Measurements from ENCODE around the gene ZNF521.

Gene ZNF521

DNA sequence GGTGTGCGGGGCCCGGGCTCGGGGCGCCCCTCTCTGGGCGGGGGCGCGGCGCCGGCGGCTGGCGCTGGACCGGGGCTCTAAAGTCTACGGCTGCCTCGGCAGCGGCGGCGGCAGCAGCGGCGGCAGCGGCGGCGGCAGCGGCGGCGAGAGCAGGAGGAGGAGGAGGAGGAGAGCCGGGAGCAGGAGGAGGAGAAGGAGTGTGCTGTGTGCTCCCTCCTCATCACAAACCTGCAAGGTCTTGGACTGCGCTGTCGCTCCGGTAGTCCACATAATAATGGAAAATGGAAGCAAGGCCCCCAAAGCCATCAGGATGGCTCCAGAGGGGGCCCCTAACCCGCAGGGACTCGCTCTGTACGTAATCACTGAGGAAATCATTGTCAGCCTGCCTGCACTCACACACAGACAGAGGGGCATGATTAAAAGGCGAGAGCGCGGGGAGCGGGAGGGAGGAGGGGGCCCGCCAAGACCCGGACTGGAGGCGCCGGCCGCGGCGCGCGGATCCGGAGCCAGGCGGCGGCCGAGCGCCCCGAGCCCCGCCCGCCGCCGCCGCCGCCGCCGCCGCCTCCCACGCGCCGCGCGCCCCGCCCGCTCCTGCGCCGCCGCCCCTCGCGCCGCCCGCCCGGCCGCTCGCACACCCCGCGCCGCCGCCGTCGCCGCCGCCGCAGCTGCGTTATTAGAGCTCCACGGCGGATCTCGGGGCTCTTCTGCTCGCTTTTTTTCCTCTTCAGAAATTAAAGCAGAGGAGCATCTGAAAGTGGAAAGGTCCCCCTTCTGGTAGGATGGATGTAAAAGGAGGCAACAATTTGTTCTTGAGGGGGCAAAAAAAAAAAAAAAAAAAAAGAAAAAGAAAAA is at the start of gene ZNF521:
ZNF521 (minus strand) TSS at position 390 of the 852 bp plus-strand sequence. CDS start 1,220 bp downstream, outside the sequence.
- no peak for DNase-seq (ENCODE audit: low read depth in 2 of 2)

DNA sequence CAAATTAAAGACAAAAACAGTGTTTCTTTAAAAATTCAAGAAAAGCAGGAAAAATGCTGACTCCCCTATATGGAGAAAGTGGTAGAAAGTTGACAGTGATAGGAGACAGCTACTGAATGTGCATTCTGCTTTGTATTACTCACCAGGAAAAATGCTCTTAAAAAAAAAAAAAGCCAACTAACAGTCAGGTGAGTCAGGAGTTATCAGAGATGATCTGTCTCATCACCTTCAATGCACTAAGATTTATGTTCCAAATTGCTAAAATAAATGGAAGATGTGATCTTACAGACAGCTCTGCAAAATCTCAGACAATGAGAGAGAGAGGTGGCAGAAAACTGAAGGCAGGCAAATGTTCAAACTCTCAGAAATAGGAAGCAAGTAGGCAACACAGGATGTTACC is 47.6 kb upstream of the ZNF521 start:
- DNase-seq (ENCODE audit: low read depth in 2 of 2), result no peak

DNA sequence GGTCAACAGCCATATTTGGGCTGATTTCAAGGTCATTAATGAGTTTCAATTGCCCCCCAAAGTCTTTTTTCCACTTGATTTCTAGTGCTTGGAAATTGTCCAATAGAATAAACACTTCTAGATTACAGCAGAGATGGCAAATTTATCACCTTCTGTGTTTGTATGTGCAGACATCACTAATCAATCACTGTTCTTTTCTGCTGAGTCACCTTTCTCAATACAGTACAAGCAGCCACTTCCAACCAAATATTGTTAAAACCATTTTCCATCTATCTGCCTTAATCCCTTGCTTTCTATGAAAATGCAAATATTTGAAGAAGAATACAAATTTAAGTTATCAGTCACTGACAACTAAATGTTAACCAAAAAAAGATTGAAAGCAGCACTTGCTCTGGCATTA is 40.2 kb upstream of the ZNF521 start:
- DNase-seq (ENCODE audit: low read depth in 2 of 2), result no peak

DNA sequence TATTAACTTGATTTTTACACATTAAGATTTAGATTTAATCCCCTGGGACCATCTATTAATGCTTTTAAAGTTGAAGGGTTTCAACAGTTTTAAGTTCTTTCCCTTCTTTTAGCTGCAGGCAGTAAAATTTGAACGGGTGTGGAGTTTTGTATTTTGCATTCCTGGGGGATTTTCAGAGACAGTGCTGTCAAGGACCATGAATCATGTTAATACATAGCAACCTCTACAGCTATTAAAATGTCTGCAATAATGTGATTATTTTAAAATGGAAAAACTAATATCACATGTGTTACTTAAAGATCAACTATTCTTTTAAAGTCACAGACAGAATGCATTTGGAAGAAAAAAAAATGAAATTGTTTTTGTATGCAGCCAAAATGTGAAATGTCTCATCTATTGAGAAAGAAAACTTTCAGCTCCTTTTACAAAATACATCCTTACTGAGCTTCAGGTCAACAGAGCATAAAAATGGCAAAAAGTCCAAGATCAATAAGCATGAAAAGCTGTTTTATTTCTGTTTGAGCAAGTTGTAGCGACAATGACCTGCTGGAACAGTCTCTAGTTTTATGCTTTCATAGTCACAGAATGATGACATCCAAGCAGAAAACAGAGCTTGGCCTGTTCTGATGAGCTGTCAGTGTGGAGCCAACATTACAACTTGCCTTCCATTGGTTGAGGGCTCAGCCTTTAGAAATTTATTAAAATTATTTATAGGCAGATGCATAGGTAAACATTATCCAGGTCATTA is 21.6 kb upstream of the ZNF521 start:
- no peak for DNase-seq (ENCODE audit: low read depth in 2 of 2)

DNA sequence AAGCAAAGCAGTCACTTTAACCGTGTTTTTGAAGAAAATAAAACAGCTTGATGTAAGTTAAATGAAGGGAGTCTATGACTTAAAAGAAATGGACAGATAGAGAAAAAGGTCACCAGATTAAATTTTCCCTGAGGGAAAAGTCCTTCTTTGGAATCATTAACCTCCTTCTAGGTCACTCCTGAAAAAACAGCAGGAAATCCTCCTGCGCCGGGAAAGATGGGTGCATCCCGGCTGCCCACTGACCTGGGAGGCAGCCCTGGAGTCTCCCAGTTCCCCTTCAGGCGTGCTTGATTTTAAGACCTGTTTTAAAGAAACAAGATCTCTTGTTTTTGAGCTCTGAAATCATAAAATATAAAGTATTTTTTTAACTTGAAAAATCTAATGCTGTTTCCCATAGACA is 18.4 kb upstream of the ZNF521 start:
- no peak for DNase-seq (ENCODE audit: low read depth in 2 of 2)

DNA sequence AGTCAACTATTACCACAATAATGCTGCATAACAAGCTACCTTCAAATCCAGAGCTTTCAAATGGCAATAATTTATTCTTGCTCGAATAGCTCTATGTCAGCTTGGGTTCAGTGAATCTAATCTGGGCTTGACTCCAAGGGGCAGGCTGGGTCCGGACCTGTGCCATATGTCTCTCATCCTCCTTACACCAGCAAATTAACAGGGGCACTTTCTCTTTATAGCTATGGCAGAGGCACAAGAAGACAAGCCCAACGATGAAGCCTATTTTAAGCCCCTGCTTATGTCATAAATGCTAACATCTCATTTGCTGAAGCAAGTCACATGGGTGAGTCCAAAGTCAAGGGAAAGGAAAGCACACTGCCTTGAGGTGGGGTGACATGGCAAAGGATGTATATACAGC is 13.3 kb upstream of the ZNF521 start:
- no peak for DNase-seq (ENCODE audit: low read depth in 2 of 2)

DNA sequence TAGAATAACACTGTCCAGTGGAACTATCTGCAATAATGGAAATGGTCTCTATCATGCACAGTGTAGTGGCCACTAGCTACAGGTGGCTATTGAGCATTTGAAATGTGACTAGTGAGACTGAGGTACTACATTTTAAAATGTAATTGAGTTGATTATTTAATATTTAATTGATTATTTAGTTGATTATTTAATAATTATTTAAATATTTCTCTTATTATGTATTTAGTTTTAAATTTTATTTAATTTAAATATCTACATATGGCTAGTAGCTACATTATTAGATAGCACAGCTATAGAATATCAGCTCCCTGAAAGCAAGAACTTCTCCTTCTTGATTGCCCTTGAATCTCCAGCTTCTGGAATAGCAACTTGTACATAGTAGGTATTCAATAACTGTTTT is 12.8 kb upstream of the ZNF521 start:
- no peak for DNase-seq (ENCODE audit: low read depth in 2 of 2)

DNA sequence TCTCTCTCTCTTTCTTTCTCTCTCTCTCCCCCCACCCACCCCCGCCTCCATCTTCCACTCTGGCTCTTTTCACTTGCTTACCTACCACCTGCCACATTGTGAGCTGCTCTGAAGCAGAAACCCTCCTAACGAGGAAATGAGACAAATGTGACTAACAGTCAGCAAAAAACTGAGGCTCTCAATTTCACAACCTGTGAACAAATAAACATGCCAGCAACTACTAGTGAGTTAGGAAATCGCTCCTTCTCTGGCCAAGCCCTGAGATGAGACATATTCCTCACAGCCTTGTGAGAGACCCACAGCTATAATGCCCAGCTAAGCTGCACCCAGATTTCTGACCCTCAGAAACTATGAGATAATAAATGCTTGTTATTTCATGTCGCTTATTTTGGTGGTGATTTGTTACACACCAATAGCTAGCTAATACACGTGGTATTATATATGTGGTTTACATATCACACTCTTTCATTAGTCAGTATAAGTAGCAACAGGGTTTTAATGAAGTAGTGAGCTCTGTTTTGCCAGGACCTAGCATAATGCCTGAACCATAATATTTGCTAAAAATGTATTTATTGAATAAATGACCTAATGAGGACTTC is 8.4 kb upstream of the ZNF521 start:
- DNase-seq (ENCODE audit: low read depth in 2 of 2), result no peak

DNA sequence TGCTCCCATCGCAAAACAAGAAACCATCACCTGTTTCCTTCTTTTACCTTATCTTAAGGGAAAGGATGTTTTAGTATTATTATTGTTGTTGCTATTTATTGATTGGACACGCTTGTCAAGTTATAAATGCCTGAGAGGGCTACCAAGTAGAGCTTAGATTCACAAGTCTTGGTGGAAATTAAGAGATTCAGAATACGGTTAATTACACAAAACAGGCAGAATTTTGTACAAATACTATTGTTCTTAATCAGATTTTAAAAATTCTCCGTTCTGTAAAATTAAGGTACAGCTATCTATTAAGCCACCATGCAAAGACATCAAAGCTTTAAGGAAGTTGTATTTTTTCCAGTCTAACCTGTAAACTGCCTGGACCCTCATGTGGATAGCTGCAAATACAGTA is 1.1 kb upstream of the ZNF521 start:
- no peak for DNase-seq (ENCODE audit: low read depth in 2 of 2)

DNA sequence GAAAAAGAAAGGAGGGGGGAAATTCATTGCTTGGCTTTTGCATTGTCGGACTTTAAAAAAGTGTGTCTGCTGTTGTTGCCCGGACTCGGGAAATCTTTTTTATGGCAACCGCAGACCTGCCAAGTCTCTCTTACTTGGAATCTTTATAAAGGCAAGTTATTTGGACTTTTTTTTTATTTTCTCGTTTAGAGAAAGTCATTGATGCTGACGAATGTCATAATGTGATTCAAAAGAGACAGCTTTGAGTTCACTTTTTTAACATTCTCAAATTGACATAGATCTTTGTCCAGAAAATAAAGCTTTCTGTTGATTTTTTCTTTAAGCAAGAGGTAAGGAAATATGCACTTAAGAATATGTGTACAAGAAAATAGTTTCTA is 651 bp upstream of the ZNF521 start:
- DNase-seq (ENCODE audit: low read depth in 2 of 2), result no peak

DNA sequence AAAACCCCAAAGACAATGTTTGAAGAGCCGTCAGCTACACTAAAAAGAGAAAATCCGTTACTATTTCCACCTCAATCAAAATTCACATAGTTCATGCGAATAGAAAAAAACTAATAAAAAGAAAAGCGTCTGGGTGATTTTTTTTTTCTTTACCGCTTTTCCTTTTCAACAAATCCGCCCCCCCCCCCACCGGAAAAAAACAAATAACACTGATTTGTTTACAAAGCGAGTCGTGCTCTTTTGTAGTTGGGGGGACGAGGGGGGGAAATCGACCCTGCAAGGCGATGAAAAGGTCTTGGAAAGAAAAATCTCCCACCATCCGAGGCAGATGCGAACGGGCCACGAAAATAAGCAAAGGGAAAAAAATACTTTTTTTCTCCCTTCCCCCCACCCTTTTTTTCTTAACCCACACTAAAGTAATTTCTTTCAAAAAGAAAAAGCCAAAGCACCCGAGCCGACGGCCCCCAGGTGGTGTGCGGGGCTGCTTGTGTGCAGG is 638 bp downstream of the ZNF521 start:
- no peak for DNase-seq (ENCODE audit: low read depth in 2 of 2)

DNA sequence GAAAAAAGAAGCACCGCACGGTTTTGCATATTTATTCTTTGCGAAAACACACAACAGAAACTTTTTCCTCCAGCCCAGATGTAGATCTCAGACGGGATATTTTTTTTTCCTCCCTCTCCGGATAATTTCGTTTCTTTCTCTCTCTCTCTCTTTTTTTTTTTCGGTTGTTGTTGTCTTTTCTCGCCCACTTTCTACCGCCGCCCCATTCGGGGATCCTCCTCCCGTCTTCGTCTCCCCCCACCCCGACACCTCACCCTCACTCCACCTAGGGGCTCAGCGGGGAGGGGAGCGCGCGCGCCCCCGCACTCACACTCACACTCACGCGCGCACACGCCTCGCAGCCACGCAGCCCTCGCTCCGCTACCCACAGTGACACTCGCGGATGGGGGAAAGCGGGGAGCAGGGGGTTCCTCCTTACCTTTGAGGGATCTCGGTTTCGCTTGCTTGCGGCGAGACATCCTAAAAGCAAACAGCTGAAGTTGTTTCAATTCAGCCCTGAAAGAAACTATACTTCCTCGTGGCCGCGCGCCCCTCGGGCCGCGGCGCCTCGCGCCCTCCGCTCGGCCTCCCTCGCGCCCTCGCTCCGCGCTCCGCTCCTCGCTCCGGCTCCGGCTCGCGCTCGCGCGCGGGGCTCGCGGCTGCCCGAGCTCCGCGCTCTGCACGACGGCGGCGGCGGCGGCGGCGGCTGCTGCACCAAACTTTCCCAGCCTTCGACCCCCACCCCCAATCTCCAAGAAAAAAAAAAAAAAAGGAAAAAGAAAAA is 1.3 kb downstream of the ZNF521 start:
- DNase-seq (ENCODE audit: low read depth in 2 of 2), result no peak

DNA sequence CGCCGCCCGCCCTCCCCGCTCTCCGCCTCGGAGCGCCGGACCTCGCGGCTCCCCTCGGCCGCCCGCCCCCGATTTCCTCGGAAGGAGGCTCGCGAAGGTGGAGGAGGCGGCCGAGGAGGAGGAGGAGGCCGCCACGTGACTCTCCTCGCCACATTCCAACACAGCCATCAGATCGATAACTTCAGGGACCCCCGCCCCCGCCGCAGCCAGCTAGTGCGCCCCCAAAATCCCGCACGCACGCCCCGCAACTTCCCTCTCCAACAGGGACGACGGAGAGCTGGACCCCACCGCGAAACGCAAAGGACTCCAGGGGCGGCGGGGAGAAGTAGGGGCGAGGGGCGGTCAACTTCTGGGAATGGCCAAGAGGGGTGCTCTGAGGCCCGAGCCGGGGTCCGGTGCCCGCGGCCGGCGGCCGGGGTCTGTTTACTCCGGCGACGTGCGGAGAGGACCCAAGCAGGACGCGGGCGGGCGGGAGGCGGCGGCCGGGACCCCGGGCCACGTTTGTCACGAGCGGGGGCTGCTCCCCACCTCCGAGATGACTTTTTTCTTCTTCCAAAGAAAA is 2.0 kb downstream of the ZNF521 start:
- DNase-seq (ENCODE audit: low read depth in 2 of 2), result no peak

DNA sequence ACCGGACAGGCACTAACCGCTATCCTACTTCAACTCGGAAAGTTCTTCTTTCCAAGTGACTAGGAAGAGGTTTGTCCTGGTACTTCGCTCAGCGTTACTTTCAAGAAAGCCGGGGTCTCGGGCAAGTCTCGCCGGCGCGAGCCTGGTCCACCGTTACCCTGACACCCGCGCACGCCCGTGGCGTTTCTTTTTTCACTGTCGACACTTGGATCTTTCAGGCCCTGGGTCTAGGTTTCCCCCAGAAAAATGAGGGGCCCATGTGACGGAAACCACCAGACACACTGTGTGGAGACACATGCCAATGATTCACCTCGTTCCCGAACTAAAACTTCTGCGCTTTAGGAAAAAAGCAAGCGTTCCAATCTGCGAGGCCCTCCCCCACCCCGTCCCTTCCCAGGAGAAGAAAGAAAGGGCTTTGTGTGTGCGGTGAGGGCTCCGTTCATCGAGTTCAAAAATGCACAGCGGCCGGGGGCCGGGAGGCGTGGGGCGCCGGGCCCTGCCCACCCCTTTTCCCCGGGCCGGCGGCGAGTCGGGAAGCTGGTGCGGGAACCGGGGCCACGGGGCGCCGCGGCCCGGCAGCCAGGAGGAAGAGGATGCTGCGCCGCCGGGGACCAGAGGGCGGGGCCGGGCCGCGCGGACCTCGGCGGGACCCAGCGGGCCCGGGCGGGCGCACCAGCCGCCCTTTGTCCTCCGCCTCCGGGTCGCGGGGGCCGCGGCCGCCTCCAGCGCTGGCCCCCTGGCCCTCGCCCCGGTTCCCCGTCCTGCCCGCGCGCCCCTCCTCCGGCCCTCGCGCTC is 2.6 kb downstream of the ZNF521 start:
- no peak for DNase-seq (ENCODE audit: low read depth in 2 of 2)

DNA sequence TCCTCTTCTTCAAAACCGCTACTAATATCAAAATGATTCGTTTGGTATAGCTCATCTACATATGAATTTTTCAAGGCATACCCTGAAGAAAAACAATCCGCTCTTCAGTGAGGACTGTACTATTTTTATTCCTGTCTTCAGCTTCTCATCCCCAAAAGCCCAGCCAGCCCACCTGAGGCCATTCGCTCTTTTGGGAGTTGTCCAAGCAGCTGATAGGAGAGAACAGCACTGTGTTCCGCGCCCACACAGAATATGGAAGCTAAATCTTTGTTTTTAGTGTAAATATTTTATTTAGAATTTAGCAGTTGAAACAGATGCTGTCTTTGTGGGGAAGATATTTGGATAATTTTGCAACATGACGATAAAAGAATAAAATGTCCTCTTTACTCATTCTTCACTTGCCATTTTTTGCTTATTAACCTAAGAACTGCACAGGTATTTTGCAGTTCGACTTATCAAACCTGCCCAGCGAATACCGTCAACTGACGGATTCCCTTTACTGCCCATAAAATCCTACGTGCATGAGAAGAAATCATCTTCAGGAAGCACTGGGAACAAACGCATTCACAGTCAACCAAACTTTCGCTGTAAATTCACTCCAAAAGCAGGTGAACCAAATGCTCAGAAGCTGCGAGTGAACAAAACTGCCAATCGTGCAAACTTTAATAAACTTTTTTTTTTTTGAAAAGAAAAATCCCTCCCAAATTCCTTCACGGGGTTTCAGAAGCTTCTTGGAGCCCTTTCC is 3.4 kb downstream of the ZNF521 start:
- no peak for DNase-seq (ENCODE audit: low read depth in 2 of 2)

DNA sequence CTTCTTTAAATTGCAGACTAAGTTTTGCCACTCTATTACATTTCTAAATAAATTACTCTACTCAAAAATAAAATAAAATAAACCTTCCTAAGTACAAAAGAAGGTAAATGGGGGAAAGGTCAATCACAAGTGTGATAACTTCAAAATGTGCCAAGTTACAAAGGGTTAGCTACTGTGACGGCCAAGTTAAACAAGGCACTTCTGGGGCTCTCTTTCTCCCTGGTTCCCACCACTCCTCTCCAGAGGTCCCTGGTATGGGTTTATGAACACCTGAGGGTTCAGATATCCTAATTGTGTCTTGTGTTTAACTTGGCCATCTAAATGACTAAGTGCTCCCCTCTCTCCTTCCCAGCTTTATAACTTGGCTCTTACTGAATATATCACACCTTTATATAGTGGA is 5.4 kb downstream of the ZNF521 start:
- no peak for DNase-seq (ENCODE audit: low read depth in 2 of 2)

DNA sequence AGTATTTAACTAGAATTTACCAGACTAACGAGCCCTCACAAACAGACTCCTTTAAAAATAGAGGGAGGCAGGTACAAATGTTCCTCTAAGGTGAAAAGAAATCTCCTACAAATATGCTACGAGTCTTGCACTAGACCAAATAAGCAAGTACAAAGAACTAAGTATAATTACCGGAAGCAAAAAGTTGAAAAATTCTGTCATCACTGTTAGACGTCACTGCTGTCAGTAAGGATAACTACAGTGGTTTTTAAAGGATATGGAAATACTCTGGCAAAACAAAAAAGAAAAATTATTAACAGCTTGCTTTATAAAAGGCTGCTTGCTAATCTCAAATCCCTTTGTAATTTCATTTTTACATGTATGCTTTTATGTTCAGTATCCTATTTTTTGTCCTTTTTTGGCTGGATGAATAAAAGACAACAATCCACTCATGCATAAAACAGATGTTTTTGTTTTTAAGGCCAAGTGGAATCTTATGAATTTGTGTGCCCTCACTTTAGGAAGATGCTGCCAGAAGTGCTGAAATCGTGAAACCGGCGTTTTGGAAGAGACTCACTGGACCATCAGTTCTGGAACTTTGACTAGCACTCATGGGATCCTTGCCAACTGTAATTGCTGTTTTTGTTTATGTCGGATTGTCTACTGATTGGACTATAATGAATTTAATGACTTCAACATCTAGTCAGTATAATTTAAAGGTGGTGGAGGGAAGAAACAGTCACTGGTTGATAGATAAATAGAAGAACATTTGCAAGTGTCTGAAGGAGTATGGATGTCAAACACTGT is 6.7 kb downstream of the ZNF521 start:
- no peak for DNase-seq (ENCODE audit: low read depth in 2 of 2)

DNA sequence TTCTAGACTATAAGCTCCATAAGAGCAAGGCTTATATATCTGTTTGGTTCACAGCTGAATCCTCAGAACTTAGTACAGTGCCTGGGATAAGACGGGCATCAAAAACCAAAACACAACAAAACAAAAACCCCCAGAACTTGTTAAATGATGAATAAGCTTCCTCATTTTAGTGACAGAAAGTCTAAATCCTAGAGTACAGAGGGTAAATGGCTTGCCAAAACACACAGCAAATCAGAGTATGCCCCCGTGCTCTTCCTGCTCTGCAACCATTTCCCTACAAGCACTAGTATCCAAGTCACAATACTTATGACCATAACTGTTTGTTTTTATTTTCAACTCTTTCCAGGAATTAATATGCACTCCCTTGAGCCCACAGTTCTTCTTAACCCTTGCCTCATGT is 10.1 kb downstream of the ZNF521 start:
- DNase-seq (ENCODE audit: low read depth in 2 of 2), result no peak

DNA sequence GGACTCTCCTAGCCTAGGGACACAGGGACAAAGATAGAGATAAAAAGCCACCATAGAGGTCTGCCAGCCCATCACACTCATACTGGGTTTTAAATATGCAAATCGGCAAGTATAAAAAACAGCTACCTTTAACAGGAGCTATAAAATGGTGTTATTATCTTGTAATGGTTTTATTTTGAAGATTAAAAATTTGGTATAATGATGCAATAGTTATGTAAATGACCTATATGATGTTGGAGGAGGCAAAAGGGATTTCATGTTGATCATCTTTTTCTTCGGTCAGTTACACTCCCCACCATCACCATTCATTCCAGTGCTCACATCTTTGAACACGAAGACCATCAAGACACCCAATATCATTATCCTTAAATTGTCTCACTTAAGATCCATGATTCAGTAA is 11.2 kb downstream of the ZNF521 start:
- no peak for DNase-seq (ENCODE audit: low read depth in 2 of 2)
